Activated naive CD4-positive, alpha-beta T cell treated with Interleukin-2 at 50 U/mL for 16 hours (primary cell): ENCODE data around the gene RAB21.

Experiments
- DNase-seq: peaks from one replicate; pipeline ENCODE4 v3.0.0-alpha.2; 2020

The RAB21 gene

GRCh38 chr12:71754461-71755145, at the start of gene RAB21:
RAB21 (plus strand) TSS chr12:71754863; CDS start chr12:71755130, 267 bp downstream.
- peak; percentile 99 for DNase-seq

GRCh38 chr12:71704920-71705319, 49.7 kb upstream of the RAB21 start:
- no peak for DNase-seq

- DNase-seq = no peak
These were observed 46.0 kb upstream of the RAB21 start for GRCh38 chr12:71708658-71709057.

GRCh38 chr12:71710276-71711125, 44.2 kb upstream of the RAB21 start:
- DNase-seq = no peak

- no peak for DNase-seq
These were observed 36.1 kb upstream of the RAB21 start for GRCh38 chr12:71718611-71719010.

GRCh38 chr12:71719647-71720370, 34.9 kb upstream of the RAB21 start:
- DNase-seq = no peak

GRCh38 chr12:71721783-71722505, 32.7 kb upstream of the RAB21 start:
- DNase-seq = no peak

- DNase-seq = no peak
These were observed 29.7 kb upstream of the RAB21 start for GRCh38 chr12:71725011-71725410.

GRCh38 chr12:71726548-71726947, 28.1 kb upstream of the RAB21 start:
- DNase-seq = no peak

DNA sequence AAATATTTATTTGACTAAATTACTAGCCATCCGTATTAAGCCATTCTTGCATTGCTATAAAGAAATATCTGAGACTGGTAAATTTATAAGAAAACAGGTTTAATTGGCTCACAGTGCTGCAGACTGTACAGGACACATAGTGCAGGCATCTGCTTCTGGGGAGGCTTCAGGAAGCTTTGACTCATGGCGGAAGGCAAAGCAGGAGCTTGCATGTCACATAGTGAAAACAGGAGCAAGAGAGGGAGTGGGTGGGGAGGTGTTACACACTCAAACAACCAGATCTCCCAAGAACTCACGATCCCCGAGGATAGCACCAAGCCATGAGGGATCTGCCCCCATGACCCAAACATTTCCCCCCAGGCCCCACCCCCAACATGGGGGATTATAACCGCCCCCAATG, 26.7 kb upstream of the RAB21 start:
- no peak for DNase-seq

- no peak for DNase-seq
These were observed 23.7 kb upstream of the RAB21 start for GRCh38 chr12:71730936-71731335.

- DNase-seq = no peak
These were observed 23.0 kb upstream of the RAB21 start for GRCh38 chr12:71731439-71732356.

DNA sequence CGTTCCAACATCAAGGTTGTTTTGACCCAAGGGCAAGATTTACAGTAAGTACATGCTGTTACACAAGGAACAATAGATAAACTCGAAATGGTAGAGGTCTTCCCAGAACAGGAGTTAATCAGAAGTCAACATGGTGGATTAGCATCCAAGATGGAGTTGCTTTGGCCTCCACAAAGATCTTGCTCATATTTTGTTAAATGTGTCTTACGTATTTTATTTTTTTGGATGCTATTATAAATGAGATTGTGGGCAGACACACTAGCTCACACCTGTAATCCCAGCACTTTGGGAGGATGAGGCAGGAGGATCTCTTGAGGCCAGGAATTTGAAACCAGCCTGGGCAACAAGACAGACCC, 22.3 kb upstream of the RAB21 start:
- DNase-seq = no peak

DNA sequence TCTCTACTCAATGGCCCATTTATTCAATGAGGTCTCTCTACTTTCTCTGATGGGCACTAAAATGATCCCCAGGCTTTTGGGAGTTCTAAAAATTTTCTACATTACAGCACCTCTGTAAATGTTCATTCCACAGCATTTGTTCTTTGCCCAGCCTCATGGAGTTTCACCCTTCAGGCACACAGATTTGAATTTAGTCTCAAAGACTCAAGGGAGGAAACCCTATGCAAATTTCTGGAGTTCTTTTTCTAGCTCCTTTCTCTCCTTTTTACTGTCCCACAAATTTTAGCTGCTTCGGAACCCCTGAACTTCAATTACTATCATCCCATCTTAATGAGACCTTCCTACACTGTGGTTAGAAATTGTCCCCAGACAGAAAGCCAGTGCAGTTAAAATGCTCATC, 17.5 kb upstream of the RAB21 start:
- no peak for DNase-seq

DNA sequence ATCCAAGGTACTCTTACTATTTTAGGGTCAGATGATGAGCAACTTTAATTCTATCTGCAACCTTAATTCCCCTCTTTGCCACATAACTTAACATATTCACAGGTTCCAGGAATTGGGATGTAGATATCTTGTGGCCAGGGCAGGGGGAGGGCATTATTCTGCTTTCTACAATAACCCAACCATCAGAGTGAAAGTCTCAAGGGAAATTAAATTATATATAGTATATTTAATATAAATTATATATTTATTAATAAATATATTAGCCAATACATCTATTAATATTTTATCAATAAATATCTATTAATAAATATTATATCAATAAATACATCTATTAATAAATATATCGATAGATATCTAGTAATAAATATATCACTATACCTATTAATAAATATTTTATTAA, 11.7 kb upstream of the RAB21 start:
- no peak for DNase-seq

DNA sequence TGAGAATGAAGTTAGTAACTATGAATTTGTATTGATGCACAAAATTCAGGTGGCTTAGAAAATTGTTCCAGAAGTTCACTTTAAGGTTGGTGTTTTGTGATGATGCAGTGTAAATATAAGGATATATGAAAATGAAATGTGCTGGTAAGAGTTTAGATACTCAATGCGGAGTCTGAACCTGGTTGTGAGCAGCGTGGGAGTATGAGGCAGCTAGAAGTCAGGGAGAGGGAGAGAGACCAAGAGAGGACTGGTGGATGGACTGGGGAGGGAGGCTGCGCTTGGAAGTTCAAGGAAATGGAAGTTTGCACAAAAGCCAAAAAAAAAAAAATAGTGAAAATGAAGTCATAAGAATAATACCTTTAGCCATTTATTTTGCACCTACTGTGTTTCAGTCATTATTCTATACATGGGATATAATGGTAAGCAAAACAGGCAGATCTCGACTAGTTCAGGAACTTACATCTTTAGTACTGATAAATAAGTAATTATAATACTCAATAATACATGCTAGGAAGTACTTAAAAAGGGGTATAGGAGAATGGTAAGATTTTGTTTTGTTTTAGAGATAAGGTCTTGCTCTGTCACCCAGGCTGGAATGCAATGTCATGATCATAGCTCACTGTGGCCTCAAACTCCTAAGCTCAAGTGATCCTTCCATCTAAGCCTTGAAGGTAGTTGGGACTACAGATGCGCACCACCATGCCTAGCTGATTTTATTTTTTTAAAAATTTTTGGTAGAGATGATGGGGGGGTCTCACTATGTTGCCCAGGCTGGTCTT, 10.0 kb upstream of the RAB21 start:
- DNase-seq = no peak

DNA sequence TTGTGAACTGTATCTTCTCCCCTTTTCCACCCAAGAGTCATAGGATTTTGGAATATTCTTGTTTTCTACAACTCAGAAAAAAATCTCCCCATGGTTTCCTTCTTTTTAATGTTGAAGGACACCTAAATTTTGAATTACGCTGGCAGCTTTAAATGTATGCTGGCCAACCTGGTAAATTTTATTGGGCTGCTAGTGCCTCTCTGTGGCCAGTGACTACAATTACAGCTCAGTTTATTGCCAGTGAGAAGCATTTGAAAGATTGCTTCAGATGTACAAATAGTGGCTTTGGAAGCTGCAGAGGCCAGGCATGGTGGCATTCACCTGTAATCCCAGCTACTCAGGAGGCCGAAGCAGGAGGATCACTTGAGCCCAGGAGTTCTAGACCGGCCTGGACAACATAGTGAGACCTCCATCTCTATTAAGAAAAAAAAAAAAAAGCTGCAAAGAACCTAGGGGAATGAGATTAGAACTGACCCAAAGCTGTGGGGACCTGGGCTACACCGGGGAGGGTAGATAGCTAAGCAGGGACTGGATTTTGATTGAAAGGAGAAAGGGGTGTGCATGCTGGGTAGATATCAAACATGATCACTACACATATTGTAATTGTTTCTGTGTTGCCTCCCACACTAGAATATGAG, 7.6 kb upstream of the RAB21 start:
- peak; percentile 41 for DNase-seq

GRCh38 chr12:71748081-71748850, 6.4 kb upstream of the RAB21 start:
- no peak for DNase-seq

GRCh38 chr12:71749666-71750065, 5.0 kb upstream of the RAB21 start:
- no peak for DNase-seq

GRCh38 chr12:71752891-71753290, 1.8 kb upstream of the RAB21 start:
- DNase-seq = no peak
